Epidermal melanocyte (primary cell): ENCODE results near the gene TENM4.
"Not testable (repeated sequence)": the region's sequence is repeated elsewhere in the genome, so short reads cannot be mapped to it uniquely, and the experiment has no call there.

Experiments
- DNase-seq: peaks from one replicate; pipeline ENCODE4 v3.0.0; 2011; ENCODE audit warnings: low spot score; ENCODE audit not compliant: insufficient read length

Gene TENM4

GRCh38 chr11:78630155-78630554 lies 810.7 kb downstream of the TENM4 start:
- no peak for DNase-seq

DNA sequence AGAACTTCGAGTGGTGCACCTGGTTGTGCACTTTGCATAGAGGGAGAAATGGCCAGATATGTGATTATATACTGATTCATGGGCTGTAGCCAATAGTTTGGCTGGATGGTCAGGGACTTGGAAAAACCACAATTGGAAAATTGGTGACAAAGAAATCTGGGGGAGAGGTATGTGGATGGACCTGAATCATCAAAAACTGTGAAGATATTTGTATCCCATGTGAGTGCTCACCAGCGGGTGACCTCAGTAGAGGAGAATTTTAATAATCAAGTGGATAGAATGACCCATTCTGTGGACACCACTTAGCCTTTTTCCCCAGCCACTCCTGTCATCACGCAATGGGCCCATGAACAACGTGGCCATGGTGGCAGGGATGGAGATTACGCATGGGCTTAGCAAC lies 818.2 kb downstream of the TENM4 start:
- DNase-seq: no peak

DNA sequence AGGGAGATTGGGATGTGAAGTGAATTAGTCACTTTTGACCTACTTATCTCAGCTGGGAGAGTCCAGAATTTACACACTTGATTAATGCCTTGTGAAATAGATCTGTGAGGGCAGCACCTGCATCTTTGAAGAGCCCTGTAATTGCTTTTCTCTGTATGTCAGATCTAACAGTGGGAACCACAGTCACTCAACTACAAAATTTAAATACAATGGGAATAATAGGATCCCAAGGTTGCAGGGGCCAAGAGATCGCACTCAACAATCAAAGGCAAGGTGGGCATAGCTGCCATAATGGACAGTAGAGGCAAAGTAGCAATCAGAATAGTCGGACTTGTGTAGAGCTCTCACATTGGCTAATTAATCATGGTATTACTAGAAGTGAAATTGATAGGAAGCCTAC lies 820.7 kb downstream of the TENM4 start:
- no peak for DNase-seq

- no peak for DNase-seq
Observed at GRCh38 chr11:78615724-78616123, 825.1 kb downstream of the TENM4 start.

DNA sequence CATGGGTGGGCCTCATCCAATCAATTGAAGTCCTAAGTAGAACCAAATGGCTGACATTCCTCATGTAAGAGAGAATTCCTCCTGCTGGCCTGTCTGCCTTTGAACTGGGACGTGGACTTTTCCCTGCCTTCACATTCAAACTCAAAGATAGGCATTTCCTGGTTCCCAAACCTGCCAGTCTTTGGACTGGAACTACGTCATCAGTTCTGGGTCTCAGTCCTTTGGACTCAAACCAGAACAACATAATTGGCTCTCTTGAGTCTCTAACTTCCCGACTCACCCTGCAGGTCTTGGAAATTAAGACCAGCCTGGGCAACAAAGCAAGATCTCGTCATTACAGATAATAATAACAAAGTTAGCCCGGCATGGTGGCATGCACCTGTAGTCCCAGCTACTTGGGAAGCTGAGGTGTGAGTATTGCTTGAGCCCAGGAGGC lies 827.4 kb downstream of the TENM4 start:
- no peak for DNase-seq

- no peak for DNase-seq
Observed at GRCh38 chr11:78612721-78613377, 828.0 kb downstream of the TENM4 start.

DNA sequence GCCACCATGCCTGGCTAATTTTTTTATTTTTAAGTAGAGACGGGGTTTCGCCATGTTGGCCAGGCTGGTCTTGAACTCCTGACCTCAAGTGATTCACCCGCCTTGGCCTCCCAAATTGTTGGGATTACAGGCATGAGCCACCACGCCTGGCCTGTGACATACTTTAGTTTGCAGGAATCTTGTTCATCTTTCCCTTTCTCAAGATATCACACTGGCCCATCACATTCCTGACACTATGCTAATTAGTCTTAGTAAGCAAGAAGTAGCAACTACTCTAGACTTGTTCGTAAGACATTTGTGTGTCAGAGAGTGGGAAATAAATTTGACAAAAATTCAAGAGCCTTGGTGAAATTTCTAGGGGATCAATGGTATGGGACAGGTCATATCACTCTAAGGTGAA lies 831.5 kb downstream of the TENM4 start:
- not testable (repeated sequence) for DNase-seq

GRCh38 chr11:78607696-78608095 lies 833.1 kb downstream of the TENM4 start:
- DNase-seq: no peak

DNA sequence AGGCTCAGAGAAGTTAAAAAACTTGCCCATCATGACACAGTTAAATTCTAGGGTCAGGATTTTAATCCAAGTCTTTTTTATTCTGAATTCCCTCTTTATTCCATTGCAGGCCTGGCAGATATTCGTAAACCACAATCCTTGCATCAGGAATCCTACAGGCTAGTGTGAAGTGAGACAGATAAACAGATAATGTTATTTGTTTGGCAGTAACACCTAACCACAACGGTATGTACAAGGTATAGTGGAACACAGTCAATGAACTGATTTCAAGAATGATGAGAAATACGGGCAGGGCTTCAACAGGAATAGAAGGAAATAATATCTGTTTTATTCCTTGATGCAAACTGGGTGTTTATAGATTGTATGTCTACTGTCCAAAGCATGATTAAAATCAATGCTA lies 834.2 kb downstream of the TENM4 start:
- no peak for DNase-seq

DNA sequence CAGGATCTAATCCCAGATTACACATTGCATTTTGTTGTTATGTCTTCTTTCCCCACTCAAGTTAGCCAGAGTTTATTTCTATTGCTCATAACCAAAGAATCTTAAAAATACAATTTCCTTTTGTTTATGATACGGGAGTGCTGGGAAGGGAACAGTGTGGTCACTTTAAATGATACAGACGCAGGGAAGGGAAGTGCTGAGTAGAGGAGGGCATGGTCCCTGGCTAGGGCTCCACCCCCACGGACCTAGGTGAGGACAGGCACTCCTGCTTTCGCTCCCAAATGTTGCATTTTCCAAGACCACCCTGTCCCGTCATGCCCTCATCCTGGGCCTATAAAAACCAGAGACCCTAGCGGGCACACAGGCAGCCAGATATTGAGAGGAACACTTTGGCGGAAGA lies 835.5 kb downstream of the TENM4 start:
- DNase-seq: no peak

GRCh38 chr11:78603792-78604191 lies 837.0 kb downstream of the TENM4 start:
- no peak for DNase-seq
